ENCODE measurements around the gene GRPR.

- TF ChIP-seq, protein P1, sequence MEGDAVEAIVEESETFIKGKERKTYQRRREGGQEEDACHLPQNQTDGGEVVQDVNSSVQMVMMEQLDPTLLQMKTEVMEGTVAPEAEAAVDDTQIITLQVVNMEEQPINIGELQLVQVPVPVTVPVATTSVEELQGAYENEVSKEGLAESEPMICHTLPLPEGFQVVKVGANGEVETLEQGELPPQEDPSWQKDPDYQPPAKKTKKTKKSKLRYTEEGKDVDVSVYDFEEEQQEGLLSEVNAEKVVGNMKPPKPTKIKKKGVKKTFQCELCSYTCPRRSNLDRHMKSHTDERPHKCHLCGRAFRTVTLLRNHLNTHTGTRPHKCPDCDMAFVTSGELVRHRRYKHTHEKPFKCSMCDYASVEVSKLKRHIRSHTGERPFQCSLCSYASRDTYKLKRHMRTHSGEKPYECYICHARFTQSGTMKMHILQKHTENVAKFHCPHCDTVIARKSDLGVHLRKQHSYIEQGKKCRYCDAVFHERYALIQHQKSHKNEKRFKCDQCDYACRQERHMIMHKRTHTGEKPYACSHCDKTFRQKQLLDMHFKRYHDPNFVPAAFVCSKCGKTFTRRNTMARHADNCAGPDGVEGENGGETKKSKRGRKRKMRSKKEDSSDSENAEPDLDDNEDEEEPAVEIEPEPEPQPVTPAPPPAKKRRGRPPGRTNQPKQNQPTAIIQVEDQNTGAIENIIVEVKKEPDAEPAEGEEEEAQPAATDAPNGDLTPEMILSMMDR (optimal IDR thresholded peaks at IDR 0.05 in 1 of 3, IDR thresholded peaks at IDR 0.05 in 1 of 3, conservative IDR thresholded peaks at IDR 0.05 in 1 of 3; ENCODE audit: extremely low read depth in 1 of 3, insufficient read depth in 2 of 3, low read length in 3 of 3): no peak
- TF ChIP-seq EZH2 (IDR thresholded peaks at IDR 0.05; ENCODE audit: low read length): no peak
These were observed 45.6 kb upstream of the GRPR start for GRCh38 chrX:16077811-16078210.
